HepG2 (cell line): Measurements from ENCODE around the gene LGALS3. TPM values are rescaled to one million over a fixed set of nuclear protein-coding genes. Genes with fewer than 3 reads are reported as not detected.

Source experiments
- CREB3 ChIP-seq: sonication (generic); formaldehyde crosslinking; IDR thresholded peaks from 2 replicates; pipeline ENCODE4 v1.5.0; 2020; ENCODE audit warnings: missing genetic modification reagents
- ERF ChIP-seq: IDR thresholded peaks from 2 replicates; pipeline ENCODE4 v1.6.1; 2018; ENCODE audit warnings: missing biosample characterization, missing genetic modification reagents
- ETV5 ChIP-seq: IDR thresholded peaks from 2 replicates; pipeline ENCODE4 v1.6.1; 2018; ENCODE audit warnings: missing biosample characterization, missing genetic modification reagents, inconsistent platforms, borderline replicate concordance
- HNRNPLL ChIP-seq: fragments of 200-400 bp; formaldehyde crosslinking; IDR thresholded peaks from 2 replicates; pipeline ENCODE4 v1.6.1; 2017; ENCODE audit warnings: mild to moderate bottlenecking, low read depth, low read length; ENCODE audit not compliant: poor library complexity, severe bottlenecking
- IKZF1 ChIP-seq: fragments of 450-650 bp; IDR thresholded peaks from 2 replicates; pipeline ENCODE4 v1.7.1; 2016
- MBD4 ChIP-seq: IDR thresholded peaks from 2 replicates; pipeline ENCODE4 v1.6.1; 2012; ENCODE audit warnings: low read length, inconsistent platforms, borderline replicate concordance
- MYC ChIP-seq: sonication (generic); formaldehyde crosslinking; IDR thresholded peaks from 2 replicates; pipeline ENCODE4 v1.9.0; 2021; ENCODE audit warnings: missing genetic modification reagents, borderline replicate concordance
- RFXANK ChIP-seq: IDR thresholded peaks from 2 replicates; pipeline ENCODE4 v1.6.1; 2016
- SP140L ChIP-seq: sonication (generic); formaldehyde crosslinking; IDR thresholded peaks from 2 replicates; pipeline ENCODE4 v1.4.0; 2020; ENCODE audit warnings: missing genetic modification reagents, borderline replicate concordance
- ZBTB7A ChIP-seq: sonication (generic); formaldehyde crosslinking; IDR thresholded peaks from 2 replicates; pipeline ENCODE4 v1.8.0; 2022; ENCODE audit warnings: mild to moderate bottlenecking, missing genetic modification reagents
- ZNF296 ChIP-seq: sonication (generic); formaldehyde crosslinking; conservative IDR thresholded peaks from 2 replicates; pipeline ENCODE4 v1.5.0; 2020; ENCODE audit warnings: mild to moderate bottlenecking, missing genetic modification reagents
- ZNF367 ChIP-seq: sonication (generic); formaldehyde crosslinking; IDR thresholded peaks from 2 replicates; pipeline ENCODE4 v1.4.0; 2020; ENCODE audit warnings: missing genetic modification reagents, borderline replicate concordance
- ZNF547 ChIP-seq: sonication (generic); formaldehyde crosslinking; IDR thresholded peaks from 2 replicates; pipeline ENCODE4 v1.5.1; 2020; ENCODE audit warnings: mild to moderate bottlenecking, missing genetic modification reagents
- ZNF574 ChIP-seq: sonication (generic); formaldehyde crosslinking; IDR thresholded peaks from 2 replicates; pipeline ENCODE4 v1.4.0; 2020; ENCODE audit warnings: missing genetic modification reagents
- ZNF616 ChIP-seq: sonication (generic); formaldehyde crosslinking; IDR thresholded peaks from 2 replicates; pipeline ENCODE4 v1.5.0; 2020; ENCODE audit warnings: low read depth, mild to moderate bottlenecking, missing genetic modification reagents
- ZNF772 ChIP-seq: sonication (generic); formaldehyde crosslinking; IDR thresholded peaks from 2 replicates; pipeline ENCODE4 v1.5.0; 2020; ENCODE audit warnings: mild to moderate bottlenecking, missing genetic modification reagents
- ZNF777 ChIP-seq: sonication (generic); formaldehyde crosslinking; IDR thresholded peaks from 2 replicates; pipeline ENCODE4 v1.4.0; 2020; ENCODE audit warnings: missing genetic modification reagents
- polyA plus RNA-seq, 8 experiments: library from polyadenylated mRNA; depleted of rRNA in 3 of 8; stranded (reverse) in 7 of 8; unstranded in 1 of 8; fragments of >200 nt; fragmentation: Illumina TruSeq in 4 of 8; extraction: Trizol in 4 of 8; gene quantifications; 2 replicates each; pipeline versions ENCODE4 v1.2.1 to v1.2.3, GENCODE V29; 2011 to 2016; ENCODE audit warnings: low read depth in 4 of 8, missing spikeins in 1 of 8, mixed read lengths in 1 of 8; ENCODE audit not compliant: insufficient read depth in 1 of 8
- total RNA-seq, 5 experiments: library from RNA; depleted of rRNA; stranded (reverse); fragments of >200 nt; fragmentation: Illumina TruSeq; extraction: Trizol; gene quantifications; 2 replicates each; pipeline ENCODE4 v1.2.3, GENCODE V29; 2016; ENCODE audit warnings: low read depth in 1 of 5
- TF ChIP-seq, protein P1 (sequence below): sonication (generic); formaldehyde crosslinking; IDR thresholded peaks from 2 replicates; pipeline ENCODE4 v1.5.1; 2020; ENCODE audit warnings: missing genetic modification reagents, mild to moderate bottlenecking, borderline replicate concordance
- TF ChIP-seq, protein P2 (sequence below): sonication (generic); formaldehyde crosslinking; IDR thresholded peaks from 2 replicates; pipeline ENCODE4 v1.8.1; 2022; ENCODE audit warnings: low read depth, mild to moderate bottlenecking, missing genetic modification reagents
- TF ChIP-seq, protein P3 (sequence below): sonication (generic); formaldehyde crosslinking; conservative IDR thresholded peaks from 2 replicates; pipeline ENCODE4 v1.8.0; 2022; ENCODE audit warnings: missing genetic modification reagents

The LGALS3 gene
- total and polyA plus RNA-seq, 2 of the 13 experiments (the other 11 are each of a cell fraction or from before 2014, with no cell fraction given) = 5.0 to 97.4 TPM

DNA sequence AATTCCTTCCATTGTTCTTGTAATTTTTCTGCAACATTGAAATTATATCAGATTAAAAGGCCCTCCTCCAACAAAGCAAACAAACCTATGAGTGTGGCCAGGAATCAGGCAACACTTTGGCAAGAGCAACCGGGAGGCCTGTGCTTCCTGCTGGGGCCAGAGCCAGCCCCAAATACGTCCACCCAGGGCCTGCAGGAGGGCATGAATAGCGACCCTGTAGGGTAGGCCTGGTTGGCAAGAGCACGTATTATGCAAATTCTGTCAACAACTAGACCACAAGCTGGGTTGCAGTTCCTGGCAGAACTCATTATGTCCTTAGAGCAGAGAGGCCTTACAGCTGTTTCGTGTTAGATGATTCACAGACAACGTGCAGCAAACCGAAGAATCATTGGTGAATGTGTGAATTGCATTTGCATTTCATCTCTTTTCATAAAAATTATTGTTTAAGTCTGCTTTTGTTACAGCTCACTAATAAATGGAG, 26.9 kb upstream of the LGALS3 start (continued):
- TF ChIP-seq, protein P1, sequence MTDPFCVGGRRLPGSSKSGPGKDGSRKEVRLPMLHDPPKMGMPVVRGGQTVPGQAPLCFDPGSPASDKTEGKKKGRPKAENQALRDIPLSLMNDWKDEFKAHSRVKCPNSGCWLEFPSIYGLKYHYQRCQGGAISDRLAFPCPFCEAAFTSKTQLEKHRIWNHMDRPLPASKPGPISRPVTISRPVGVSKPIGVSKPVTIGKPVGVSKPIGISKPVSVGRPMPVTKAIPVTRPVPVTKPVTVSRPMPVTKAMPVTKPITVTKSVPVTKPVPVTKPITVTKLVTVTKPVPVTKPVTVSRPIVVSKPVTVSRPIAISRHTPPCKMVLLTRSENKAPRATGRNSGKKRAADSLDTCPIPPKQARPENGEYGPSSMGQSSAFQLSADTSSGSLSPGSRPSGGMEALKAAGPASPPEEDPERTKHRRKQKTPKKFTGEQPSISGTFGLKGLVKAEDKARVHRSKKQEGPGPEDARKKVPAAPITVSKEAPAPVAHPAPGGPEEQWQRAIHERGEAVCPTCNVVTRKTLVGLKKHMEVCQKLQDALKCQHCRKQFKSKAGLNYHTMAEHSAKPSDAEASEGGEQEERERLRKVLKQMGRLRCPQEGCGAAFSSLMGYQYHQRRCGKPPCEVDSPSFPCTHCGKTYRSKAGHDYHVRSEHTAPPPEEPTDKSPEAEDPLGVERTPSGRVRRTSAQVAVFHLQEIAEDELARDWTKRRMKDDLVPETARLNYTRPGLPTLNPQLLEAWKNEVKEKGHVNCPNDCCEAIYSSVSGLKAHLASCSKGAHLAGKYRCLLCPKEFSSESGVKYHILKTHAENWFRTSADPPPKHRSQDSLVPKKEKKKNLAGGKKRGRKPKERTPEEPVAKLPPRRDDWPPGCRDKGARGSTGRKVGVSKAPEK (CRISPR knock-in tag) = no peak
- TF ChIP-seq ZBTB7A (no peak), CREB3 (CRISPR knock-in tag) (no peak), ZNF367 (CRISPR knock-in tag) (no peak), ZNF616 (no peak), ZNF772 (CRISPR knock-in tag) (no peak), MYC (CRISPR knock-in tag) (no peak), RFXANK (CRISPR knock-in tag) (no peak), ZNF547 (CRISPR knock-in tag) (peak; percentile 21; the same call in 1 of the 2 replicates), ERF (CRISPR knock-in tag) (no peak), MBD4 (no peak), HNRNPLL (no peak), ZNF574 (CRISPR knock-in tag) (0 out of 2 replicates have a peak, but pooled peaks have one; percentile 29), IKZF1 (no peak), SP140L (CRISPR knock-in tag) (no peak), ZNF777 (CRISPR knock-in tag) (0 out of 2 replicates have a peak, but pooled peaks have one; percentile 26), ZNF296 (CRISPR knock-in tag) (no peak), ETV5 (CRISPR knock-in tag) (peak; percentile 26; the same call in 1 of the 2 replicates)
- TF ChIP-seq, protein P2, sequence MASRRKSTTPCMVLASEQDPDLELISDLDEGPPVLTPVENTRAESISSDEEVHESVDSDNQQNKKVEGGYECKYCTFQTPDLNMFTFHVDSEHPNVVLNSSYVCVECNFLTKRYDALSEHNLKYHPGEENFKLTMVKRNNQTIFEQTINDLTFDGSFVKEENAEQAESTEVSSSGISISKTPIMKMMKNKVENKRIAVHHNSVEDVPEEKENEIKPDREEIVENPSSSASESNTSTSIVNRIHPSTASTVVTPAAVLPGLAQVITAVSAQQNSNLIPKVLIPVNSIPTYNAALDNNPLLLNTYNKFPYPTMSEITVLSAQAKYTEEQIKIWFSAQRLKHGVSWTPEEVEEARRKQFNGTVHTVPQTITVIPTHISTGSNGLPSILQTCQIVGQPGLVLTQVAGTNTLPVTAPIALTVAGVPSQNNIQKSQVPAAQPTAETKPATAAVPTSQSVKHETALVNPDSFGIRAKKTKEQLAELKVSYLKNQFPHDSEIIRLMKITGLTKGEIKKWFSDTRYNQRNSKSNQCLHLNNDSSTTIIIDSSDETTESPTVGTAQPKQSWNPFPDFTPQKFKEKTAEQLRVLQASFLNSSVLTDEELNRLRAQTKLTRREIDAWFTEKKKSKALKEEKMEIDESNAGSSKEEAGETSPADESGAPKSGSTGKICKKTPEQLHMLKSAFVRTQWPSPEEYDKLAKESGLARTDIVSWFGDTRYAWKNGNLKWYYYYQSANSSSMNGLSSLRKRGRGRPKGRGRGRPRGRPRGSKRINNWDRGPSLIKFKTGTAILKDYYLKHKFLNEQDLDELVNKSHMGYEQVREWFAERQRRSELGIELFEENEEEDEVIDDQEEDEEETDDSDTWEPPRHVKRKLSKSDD = no peak
- TF ChIP-seq, protein P3, sequence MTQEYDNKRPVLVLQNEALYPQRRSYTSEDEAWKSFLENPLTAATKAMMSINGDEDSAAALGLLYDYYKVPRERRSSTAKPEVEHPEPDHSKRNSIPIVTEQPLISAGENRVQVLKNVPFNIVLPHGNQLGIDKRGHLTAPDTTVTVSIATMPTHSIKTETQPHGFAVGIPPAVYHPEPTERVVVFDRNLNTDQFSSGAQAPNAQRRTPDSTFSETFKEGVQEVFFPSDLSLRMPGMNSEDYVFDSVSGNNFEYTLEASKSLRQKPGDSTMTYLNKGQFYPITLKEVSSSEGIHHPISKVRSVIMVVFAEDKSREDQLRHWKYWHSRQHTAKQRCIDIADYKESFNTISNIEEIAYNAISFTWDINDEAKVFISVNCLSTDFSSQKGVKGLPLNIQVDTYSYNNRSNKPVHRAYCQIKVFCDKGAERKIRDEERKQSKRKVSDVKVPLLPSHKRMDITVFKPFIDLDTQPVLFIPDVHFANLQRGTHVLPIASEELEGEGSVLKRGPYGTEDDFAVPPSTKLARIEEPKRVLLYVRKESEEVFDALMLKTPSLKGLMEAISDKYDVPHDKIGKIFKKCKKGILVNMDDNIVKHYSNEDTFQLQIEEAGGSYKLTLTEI (CRISPR knock-in tag) = no peak
